SK-N-MC (cell line): ENCODE data around the gene DISC1.

Source experiments
- EZH2 ChIP-seq: fragments of 200-600 bp; sonication (generic); IDR thresholded peaks from one replicate; pipeline ENCODE4 v1.6.1; 2017; ENCODE audit warnings: antibody characterized with exemption
- FOXP2 ChIP-seq: optimal IDR thresholded peaks from 2 replicates; pipeline ENCODE3; 2011; ENCODE audit warnings: mild to moderate bottlenecking, moderate library complexity; ENCODE audit not compliant: insufficient read depth; ENCODE audit errors: extremely low read length, control extremely low read depth
- POLR2AphosphoS5 ChIP-seq: IDR thresholded peaks from 2 replicates; pipeline ENCODE4 v1.6.1; 2012; ENCODE audit warnings: mild to moderate bottlenecking, low read depth, low read length, borderline replicate concordance

DNA sequence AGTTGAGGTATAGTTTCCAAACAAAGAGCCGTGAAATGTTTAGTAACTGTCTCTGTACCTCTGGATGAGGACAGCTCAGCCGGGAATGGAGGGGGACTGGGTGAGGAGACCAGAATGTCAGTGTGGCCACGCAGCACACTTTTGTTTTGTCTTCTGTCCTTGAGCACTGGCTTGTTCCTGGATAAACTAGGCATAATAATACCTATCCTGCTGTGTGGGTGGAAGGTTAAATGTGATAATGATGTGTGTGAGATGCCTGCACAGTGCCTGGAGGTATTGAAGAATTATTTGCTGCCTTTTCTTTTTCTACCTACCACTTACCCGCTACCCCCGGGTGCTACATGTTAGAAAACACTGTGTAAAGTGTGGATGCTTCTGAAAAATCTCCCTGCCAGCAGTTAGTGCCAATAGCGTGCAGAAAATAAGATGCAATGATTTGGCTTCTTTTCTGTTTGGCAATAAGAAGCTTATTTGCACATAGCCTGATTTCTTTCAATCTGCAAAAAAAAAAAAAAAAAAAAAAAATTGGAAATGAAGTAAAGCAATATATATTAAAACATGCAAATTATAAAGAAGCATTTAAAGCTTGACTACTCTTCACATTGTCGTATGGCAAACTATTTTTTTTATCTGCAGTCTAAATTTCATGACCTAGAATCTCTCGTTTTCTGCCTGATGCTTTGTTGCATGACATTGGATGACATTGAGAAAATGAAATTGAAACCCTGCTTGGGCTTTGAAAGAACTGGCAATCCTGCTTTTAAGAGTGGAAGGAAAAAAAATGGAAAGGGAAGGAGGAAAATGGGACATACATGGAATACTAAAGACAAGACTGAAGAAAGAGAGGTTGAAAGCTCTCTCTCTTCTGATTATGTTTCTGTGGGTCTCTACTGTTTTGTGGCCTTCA lies 89.5 kb downstream of the DISC1 start:
- TF ChIP-seq POLR2AphosphoS5 (no peak), EZH2 (no peak), FOXP2 (no peak)
